NOMO-1 treated with DMSO at 0.1 percent for 48 hours (cell line): Measurements from ENCODE around the gene IFNB1.

ENCODE experiments used
- DNase-seq: peaks from one replicate; lab custom pipeline; 2025; ENCODE audit not compliant: unreplicated experiment; lab: John Stamatoyannopoulos, UW

Gene IFNB1

DNA sequence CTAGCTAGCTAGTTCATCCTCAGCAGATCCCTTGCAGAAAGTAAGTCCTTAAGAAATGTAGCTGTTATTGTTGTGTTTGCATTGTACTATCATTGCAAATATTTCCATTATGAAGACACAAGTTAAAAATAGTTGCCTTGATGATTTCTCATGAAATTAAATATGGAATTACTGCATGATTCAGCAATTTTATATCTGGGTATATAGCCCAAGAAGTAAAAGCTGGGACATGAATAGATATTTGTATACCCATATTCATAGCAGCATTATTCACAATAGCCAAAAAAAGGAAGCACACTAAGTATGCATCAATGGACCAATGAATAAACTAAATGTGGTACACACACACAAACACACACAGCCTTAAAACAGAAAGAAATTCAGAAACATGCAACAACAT lies 6.8 kb downstream of the IFNB1 start:
- no peak for DNase-seq

DNA sequence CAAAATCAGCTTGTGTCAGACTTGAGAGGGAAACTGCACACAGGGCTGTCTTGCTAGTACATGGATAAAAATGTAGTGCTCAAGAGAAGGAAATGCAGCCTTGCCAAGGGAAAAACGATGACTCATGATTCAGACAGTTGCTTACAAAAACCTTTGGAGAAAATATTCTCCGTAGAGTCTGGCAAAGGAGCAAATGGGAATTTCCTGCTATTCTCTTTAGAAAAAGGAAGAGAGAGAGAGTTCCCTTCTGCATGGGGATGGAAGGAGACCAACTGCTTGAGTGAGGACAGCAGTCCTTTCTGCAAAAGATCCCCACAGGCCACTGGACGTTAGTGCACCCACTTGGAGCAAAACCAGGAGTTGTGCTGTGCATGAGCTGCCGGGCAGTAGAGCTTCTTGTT lies 7.6 kb downstream of the IFNB1 start:
- DNase-seq = no peak

DNA sequence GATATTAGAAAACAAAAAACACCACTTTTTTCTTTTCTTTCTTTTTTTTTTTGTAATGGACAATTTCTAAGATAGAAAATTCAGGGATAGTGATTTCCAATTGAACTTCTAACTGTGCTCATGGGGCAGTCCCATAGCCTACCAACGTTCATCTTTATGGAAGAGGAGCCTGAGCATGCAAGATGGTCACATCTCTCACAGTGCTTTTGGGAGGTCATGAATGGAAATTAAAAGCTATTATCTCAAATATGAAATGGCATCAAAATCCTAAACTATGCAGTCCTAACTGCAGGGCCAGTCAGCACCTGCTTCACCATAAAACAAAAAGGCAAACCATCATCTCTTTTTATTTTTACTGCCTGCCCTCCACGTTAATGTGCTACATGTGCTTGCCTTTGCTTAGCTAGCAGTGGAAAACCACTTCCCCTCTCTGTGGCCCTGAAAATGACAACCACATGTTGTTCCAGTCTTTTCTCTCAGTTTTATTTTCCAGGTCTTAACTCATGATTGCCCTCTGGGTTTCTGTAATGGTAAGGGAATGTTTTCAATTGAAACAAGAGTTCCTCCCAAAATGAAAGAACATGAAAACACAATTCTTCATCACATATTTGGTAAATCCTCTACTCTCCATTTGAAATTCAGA lies 16.7 kb downstream of the IFNB1 start:
- no peak for DNase-seq

DNA sequence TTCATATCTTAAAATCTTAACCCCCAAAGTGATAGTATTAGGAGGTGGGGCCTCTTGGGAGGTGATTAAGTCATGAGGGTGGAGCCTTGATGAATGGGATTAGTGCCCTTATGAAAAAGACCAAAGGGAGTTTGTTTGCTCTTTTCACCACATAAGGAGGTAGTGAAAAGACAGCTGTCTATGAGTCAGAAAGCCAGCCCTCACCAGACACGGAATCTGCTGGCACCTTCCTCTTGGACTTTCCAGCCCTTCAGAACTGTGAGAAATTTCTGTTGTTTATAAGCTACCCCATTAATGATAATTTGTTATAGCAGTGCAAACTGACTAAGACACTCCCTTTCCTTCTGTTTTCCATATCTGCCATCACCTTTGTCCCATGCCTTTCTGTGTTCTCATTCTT lies 20.8 kb downstream of the IFNB1 start:
- DNase-seq = no peak

DNA sequence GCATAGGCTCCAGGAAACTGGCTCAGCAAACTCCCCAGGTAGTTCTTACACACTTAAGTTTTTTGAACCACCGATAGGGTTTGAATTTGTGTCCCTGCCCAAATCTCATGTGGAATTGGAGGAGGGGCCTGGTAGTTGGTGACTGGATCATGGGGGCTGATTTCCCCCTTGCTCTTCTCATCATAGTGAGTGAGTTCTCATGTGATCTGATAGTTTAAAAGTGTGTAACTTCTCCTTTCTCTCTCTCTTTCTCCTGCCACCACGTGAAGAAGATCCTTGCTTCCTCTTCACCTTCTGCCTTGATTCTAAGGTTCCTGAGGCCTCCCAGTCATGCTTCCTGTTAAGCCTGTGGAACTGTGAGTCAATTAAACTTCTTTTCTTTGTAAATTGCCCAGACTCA lies 23.9 kb downstream of the IFNB1 start:
- no peak for DNase-seq

DNA sequence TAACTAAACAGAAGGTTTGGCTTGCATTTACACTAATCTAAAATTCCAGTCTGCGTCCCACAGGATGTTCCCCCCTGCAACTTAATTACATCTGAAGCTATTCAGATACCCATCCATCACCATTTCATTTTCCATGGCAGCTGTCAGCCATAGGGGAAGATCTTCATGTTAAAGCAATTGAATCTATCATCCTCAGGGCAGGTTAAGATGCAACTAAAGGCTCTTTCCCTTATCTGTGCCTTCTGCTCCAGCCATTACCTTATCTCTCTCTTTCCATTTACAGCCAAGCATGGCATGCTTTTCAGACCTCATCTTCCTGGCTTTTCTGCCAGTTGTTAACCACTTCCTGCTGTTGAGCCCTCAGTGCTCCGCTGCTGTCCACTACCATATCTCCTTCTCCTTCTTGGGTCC lies 30.5 kb downstream of the IFNB1 start:
- no peak for DNase-seq

DNA sequence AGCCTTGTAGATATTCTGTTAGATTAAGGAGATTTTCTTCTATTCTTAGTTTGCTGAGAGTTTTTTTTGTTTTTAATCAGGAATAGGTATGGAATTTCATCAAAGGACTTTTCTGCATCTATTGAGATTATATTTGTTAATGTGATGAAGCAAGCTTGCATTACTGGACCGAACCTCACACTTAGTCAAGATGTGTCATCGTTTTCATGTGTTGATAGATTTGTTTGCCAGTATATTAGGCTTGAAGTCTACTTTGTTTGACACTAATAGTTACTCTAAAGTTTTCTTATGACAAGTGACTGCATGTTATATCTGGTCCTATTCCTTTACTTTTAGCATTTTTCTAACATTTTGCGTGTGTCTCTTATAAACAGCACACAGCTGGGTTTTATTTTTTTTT lies 33.9 kb downstream of the IFNB1 start:
- DNase-seq = no peak

DNA sequence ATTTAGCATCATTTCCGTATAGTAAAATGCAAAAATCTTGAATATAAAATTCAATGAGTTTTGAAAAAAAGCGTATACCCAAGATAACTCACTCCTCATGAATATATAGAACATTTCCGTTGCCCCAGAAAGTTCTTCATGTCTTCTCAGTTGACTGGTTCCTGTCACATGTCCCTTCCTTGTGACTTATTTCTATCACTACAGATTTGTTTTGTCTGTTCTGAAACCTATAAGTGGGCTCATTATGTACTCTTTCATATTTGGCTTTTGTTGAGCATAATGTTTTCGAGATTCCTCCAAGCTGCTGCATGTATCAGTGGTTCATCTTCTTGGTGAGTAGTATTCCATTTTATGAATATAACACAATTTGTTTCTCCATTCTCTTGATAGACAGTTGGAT lies 35.3 kb downstream of the IFNB1 start:
- no peak for DNase-seq

DNA sequence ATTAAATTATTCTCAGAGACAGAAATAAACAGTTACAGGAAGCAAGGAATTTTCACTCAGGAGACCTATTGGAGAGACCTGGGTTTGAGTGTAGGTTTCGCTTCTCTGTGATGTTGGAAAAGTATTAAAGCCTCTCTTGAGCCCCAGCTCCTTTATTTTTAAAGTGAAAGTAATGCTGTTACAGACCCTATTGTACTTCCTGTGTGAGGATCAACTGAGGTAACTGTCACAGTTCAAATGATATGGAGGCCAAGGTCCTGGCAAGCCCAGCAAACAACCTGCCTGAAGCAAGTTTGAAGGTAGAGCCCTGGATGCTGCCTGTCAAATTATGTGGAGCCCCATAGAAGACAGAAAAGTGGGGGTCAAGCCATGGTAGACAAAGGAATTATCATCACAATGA lies 38.4 kb downstream of the IFNB1 start:
- no peak for DNase-seq

DNA sequence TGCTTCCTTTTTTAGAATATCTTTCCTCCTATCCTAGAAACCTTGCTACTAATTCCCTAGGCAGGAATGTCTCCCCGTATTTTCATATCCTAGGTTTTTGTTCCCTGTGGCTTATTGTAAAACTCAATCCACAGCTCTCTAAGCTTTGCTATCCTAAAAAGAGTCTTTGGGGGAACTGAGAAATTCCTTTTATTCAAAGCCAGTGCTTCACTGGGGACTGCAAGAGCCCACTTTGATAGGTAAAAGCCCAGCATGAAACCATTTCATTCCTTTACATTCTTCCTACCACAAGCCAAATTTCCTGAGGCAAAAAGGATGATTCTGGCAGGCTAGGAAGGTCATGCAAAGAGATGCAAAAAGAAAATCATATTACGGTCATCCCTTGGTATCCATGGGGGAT lies 40.5 kb downstream of the IFNB1 start:
- DNase-seq = no peak

DNA sequence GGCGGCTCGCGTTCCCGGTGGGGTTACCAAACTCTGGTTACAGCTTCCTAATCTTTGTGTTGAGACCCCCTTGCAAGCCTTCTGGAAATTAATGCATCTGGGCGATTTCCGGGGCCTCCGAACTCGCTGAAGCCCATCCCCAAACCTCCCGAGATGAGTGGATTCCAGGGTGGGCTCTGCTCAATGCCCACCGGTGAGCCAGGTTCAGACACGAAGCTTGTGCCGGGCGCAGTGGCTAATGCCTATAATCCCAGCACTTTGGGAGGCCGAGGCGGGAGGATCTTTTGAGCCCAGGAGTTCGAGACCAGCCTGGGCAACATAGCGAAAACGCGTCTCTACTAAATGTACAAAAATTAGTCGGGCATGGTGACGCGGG lies 45.9 kb downstream of the IFNB1 start:
- no peak for DNase-seq

DNA sequence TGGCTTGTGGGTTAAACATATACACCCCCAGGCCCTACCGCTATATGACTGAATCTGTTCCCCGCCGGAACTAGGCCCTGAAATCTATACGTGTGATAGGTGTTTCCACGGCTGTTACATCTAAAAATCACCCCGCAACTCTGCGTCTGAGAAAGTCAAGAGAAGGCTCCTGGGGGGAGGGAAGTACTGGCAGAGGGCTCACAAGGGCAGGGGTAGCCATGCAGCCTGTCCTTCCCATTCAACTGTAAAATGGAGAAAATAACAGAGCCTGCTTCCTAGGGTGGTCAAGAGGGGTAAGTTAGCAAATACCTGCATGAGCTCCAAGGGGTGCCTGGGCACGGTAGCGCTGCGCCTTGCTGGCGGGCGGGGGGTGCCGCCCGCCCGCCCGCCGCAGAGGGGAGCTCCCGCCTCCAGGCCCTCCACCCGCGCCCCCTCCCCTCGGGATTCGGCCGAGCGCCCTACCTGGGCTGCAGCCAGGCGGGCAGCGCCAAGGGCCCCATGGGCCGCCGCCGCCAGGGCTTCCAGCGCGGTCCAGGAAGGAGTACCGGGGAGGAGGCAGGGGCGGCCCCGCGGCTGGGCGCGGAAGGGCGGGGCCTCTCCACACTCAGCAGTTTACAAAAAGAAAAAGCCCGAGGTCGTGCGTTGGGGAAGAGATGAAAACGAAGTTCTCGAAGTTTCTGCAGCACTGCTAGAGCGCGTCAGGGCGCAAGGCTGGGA lies 46.5 kb downstream of the IFNB1 start, which contains the start of gene HACD4:
Gene HACD4 (minus strand): TSS at position 550 of the 717 bp plus-strand sequence. CDS start 50 bp downstream, at position 500.
- DNase-seq = no peak

DNA sequence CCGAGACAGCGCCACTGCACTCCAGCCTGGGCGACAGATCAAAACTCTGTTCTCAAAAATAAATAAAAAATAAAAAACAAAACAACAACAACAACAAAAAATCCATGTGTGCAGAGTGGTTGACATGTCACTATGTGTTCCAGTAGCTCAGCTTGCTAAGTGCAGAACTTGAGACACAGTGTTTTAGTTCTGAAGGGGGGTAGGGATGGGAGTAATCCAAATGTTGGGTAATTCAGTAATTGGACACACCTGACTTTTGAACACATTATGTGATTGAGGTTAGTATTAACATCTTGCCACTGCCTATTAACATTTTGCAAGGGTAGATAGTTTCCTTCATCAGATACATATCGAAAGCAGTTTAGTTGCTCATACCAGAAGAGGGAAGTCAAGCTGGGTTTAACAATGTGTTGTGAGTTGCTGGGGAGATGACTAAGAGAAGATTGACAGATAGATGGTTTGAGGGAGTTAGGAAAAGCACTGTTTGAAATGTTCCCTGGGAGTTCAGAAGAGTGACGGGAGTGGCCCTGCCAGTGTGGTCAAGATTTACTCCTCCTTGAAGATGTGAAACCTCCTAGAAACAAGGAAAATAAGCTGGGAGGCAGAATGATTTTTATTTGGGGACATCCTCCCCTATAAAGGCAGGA lies 47.2 kb downstream of the IFNB1 start:
- no peak for DNase-seq

DNA sequence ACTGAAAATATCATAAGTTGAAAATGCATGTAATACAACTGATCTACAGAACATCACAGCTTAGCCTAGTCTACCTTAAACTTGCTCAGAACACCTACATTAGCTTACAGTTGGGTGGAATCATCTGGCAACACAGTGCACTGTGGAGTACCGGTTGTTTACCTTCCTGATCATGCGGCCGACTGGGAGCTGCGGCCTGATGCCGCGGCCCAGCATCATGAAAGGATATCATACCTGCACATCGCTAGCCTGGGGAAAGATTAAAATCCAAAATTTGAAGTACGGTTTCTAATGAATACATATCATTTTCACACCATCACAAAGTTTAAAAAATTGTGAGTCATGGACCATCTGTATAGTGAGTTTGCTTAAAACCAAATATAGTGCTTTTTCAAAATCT lies 48.1 kb downstream of the IFNB1 start:
- no peak for DNase-seq

DNA sequence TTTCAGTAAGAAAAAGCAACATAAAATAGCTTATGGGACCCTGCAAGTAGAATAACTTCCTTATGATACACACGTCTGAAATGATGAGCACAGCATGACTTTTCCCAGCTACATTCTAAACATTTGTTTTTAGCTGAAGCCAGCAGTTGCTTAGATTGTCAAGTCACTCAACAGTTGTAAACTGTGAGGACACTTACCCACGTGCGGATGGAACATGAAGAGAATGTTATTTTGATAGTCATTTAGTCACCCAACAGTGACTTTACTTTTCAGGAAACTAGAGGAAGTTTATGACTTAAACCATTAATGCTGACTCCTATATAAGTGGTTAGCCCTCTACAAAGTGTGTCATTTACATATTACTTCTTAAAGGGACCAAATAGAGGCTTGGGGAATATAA lies 49.3 kb downstream of the IFNB1 start:
- no peak for DNase-seq

DNA sequence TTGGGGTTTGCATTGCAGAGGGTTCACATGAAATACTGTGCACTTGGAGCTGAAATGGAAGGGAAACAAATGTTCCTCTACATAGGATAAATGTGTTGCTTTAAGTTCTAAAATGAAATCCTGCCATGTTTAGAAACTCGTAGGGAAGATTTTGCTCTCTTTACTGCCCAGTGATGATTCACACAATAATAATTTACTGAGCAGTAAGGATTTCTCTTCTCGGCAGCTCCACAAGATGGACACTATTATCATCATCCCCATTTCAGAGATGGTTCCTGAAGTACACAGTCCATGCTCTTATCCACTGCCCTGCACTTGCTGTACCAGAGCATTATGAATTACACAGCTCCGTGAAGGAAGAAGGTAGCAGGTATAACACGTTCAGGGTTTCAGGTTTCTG lies 50.4 kb downstream of the IFNB1 start:
- DNase-seq = no peak
